Testis (tissue), 2 donors: Measurements from ENCODE around the gene ABCA12.

Experiments used
- POLR2A ChIP-seq: fragments of 450-650 bp; IDR thresholded peaks from one replicate; pipeline ENCODE4 v1.6.1; 2017; ENCODE audit warnings: antibody characterized with exemption, mild to moderate bottlenecking, moderate library complexity
- TF ChIP-seq, protein P1 (sequence below), 3 experiments: fragments of 450-650 bp in 2 of 3; fragments of 200-600 bp in 1 of 3; sonication (generic) in 1 of 3; IDR thresholded peaks; one replicate each; pipeline ENCODE4 v1.5.1; 2016 to 2019; ENCODE audit warnings: antibody characterized with exemption in 3 of 3, mild to moderate bottlenecking in 2 of 3, moderate library complexity in 1 of 3

- TF ChIP-seq, protein P1, sequence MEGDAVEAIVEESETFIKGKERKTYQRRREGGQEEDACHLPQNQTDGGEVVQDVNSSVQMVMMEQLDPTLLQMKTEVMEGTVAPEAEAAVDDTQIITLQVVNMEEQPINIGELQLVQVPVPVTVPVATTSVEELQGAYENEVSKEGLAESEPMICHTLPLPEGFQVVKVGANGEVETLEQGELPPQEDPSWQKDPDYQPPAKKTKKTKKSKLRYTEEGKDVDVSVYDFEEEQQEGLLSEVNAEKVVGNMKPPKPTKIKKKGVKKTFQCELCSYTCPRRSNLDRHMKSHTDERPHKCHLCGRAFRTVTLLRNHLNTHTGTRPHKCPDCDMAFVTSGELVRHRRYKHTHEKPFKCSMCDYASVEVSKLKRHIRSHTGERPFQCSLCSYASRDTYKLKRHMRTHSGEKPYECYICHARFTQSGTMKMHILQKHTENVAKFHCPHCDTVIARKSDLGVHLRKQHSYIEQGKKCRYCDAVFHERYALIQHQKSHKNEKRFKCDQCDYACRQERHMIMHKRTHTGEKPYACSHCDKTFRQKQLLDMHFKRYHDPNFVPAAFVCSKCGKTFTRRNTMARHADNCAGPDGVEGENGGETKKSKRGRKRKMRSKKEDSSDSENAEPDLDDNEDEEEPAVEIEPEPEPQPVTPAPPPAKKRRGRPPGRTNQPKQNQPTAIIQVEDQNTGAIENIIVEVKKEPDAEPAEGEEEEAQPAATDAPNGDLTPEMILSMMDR (IDR thresholded peaks at IDR 0.05) = no peak
- TF ChIP-seq POLR2A = no peak
These were observed 191.5 kb downstream of the ABCA12 start for GRCh38 chr2:214946949-214947348.
